Stimulated activated naive CD8-positive, alpha-beta T cell treated with anti-CD3 and anti-CD28 coated beads, Interleukin-15, Interleukin-2, amounts not matched to agents 100 U/mL and 50 U/mL, for 24 hours (primary cell): ENCODE measurements around the gene DNAJC2.
"Not testable (repeated sequence)": the region's sequence is repeated elsewhere in the genome, so short reads cannot be mapped to it uniquely, and the experiment has no call there.

Source experiments
- ATAC-seq: fragments of 150-1000 bp; cut with Tn5 transposase; one replicate; pipeline ENCODE4 v1.10.0; 2021
- DNase-seq: peaks from one replicate; pipeline ENCODE4 v3.0.0; 2021

Gene DNAJC2

DNA sequence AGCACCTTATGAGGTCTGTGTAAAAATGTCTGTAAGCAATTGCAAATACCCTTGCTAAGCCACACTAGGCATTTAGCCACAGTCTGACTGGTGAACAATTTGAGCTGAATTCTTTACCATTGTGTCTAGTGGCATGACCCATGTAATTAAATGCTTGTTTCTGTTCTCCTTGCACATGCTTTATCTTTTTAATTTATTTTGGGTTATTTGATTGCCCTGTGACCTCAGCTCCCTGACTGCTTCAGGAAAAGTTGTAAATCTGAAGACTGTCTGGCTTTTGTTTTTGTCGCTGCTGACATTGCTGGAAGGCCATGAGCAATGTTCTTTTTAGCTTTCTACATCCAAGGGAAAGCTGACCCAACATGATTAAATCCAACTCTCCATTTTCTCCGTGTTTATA lies 78.3 kb downstream of the DNAJC2 start:
- DNase-seq, ATAC-seq: not testable (repeated sequence)

GRCh38 chr7:103264054-103264453 lies 80.5 kb downstream of the DNAJC2 start:
- ATAC-seq, DNase-seq: not testable (repeated sequence)
